HEK293 (cell line): Measurements from ENCODE around the gene SPEF1.

Experiments used
- CTCF ChIA-PET: fragments of 350-600 bp; formaldehyde crosslinking; extraction: SDS; loops from one replicate; lab custom pipeline; 2021; ENCODE audit warnings: antibody characterized with exemption; lab: Yijun Ruan, JAX
- POLR2A ChIA-PET: fragments of 300-600 bp; formaldehyde crosslinking; extraction: SDS; loops from one replicate; lab custom pipeline; 2020; ENCODE audit warnings: antibody characterized with exemption, inconsistent platforms; lab: Yijun Ruan, JAX
- H3K27ac ChIP-seq: fragments of 200-500 bp; sonication (Bioruptor generic); 2 replicates; pipeline ENCODE4 v1.5.1; 2014; ENCODE audit warnings: low read depth, low read length, control low read depth, inconsistent platforms; ENCODE audit errors: extremely low read depth
- H3K36me3 ChIP-seq, 2 experiments: fragments of 200-500 bp in 1 of 2; sonication (Bioruptor generic) in 1 of 2; 1 replicate in 1 of 2; 2 replicates in 1 of 2; pipeline ENCODE4 v1.5.1; 2014 to 2017; ENCODE audit warnings: inconsistent platforms in 2 of 2, low read length in 2 of 2; ENCODE audit not compliant: control insufficient read depth in 2 of 2, insufficient read depth in 1 of 2
- H3K4me1 ChIP-seq: fragments of 200-500 bp; sonication (Bioruptor generic); 2 replicates; pipeline ENCODE4 v1.5.1; 2014; ENCODE audit warnings: mild to moderate bottlenecking, low read length, inconsistent platforms; ENCODE audit not compliant: control insufficient read depth, insufficient read depth
- H3K4me3 ChIP-seq: 2 replicates; pipeline ENCODE4 v1.5.1; 2011; ENCODE audit warnings: low read depth, mild to moderate bottlenecking, control low read depth, low read length, moderate library complexity
- H3K9me3 ChIP-seq: fragments of 200-500 bp; sonication (Bioruptor generic); 2 replicates; pipeline ENCODE4 v1.5.1; 2014; ENCODE audit warnings: low read depth, low read length, inconsistent platforms; ENCODE audit not compliant: control insufficient read depth, insufficient read depth
- FEZF1 ChIP-seq: fragments of 450-650 bp; formaldehyde crosslinking; IDR thresholded peaks from 2 replicates; pipeline ENCODE4 v1.5.1; 2016; ENCODE audit warnings: missing biosample characterization, missing genetic modification characterization
- GLI2 ChIP-seq: fragments of 450-650 bp; formaldehyde crosslinking; IDR thresholded peaks from 2 replicates; pipeline ENCODE4; 2017; ENCODE audit warnings: missing biosample characterization, missing genetic modification characterization, low read depth, borderline replicate concordance
- HOXC10 ChIP-seq: sonication (generic); formaldehyde crosslinking; IDR thresholded peaks from 2 replicates; pipeline ENCODE4 v1.8.1; 2023; ENCODE audit warnings: mild to moderate bottlenecking, missing genetic modification reagents
- OVOL3 ChIP-seq: fragments of 450-650 bp; formaldehyde crosslinking; IDR thresholded peaks from 2 replicates; pipeline ENCODE4 v1.5.1; 2016; ENCODE audit warnings: missing biosample characterization, missing genetic modification characterization
- RBAK ChIP-seq: fragments of 450-650 bp; formaldehyde crosslinking; IDR thresholded peaks from 2 replicates; pipeline ENCODE4 v1.5.1; 2016; ENCODE audit warnings: missing biosample characterization, missing genetic modification characterization
- WT1 ChIP-seq: fragments of 450-650 bp; formaldehyde crosslinking; IDR thresholded peaks from 2 replicates; pipeline ENCODE4 v1.5.1; 2016; ENCODE audit warnings: missing biosample characterization, missing genetic modification characterization
- ZBTB17 ChIP-seq: fragments of 450-650 bp; formaldehyde crosslinking; IDR thresholded peaks from 2 replicates; pipeline ENCODE4 v1.5.1; 2016; ENCODE audit warnings: missing biosample characterization, missing genetic modification characterization
- ZBTB21 ChIP-seq: fragments of 450-650 bp; formaldehyde crosslinking; IDR thresholded peaks from 2 replicates; pipeline ENCODE4 v1.5.1; 2017; ENCODE audit warnings: missing biosample characterization, missing genetic modification characterization
- ZBTB48 ChIP-seq: fragments of 450-650 bp; formaldehyde crosslinking; IDR thresholded peaks from 2 replicates; pipeline ENCODE4 v1.5.1; 2016; ENCODE audit warnings: missing biosample characterization, missing genetic modification characterization
- ZFP37 ChIP-seq: fragments of 450-650 bp; formaldehyde crosslinking; IDR thresholded peaks from 2 replicates; pipeline ENCODE4 v1.5.1; 2016; ENCODE audit warnings: missing biosample characterization, missing genetic modification characterization
- ZNF114 ChIP-seq: fragments of 450-650 bp; formaldehyde crosslinking; IDR thresholded peaks from 2 replicates; pipeline ENCODE4 v1.5.0; 2017; ENCODE audit warnings: missing biosample characterization, missing genetic modification characterization
- ZNF223 ChIP-seq: fragments of 450-650 bp; formaldehyde crosslinking; IDR thresholded peaks from 2 replicates; pipeline ENCODE4 v1.5.1; 2016; ENCODE audit warnings: missing biosample characterization, missing genetic modification characterization
- ZNF239 ChIP-seq: fragments of 450-650 bp; formaldehyde crosslinking; IDR thresholded peaks from 2 replicates; pipeline ENCODE4 v1.5.1; 2016; ENCODE audit warnings: missing biosample characterization, missing genetic modification characterization
- ZNF335 ChIP-seq: fragments of 450-650 bp; formaldehyde crosslinking; conservative IDR thresholded peaks from 2 replicates; pipeline ENCODE4 v1.5.1; 2016; ENCODE audit warnings: missing biosample characterization, missing genetic modification characterization
- ZNF514 ChIP-seq: fragments of 450-650 bp; formaldehyde crosslinking; IDR thresholded peaks from 2 replicates; pipeline ENCODE4 v1.5.1; 2016; ENCODE audit warnings: missing biosample characterization, missing genetic modification characterization
- ZNF555 ChIP-seq: fragments of 450-650 bp; formaldehyde crosslinking; conservative IDR thresholded peaks from 2 replicates; pipeline ENCODE4 v1.5.1; 2017; ENCODE audit warnings: missing biosample characterization, mild to moderate bottlenecking, missing genetic modification characterization, inconsistent platforms
- ZNF626 ChIP-seq: fragments of 450-650 bp; sonication (Bioruptor Pico); formaldehyde crosslinking; IDR thresholded peaks from 2 replicates; pipeline ENCODE4 v1.5.1; 2018; ENCODE audit warnings: missing biosample characterization, missing genetic modification characterization, inconsistent platforms
- ZNF707 ChIP-seq: fragments of 450-650 bp; formaldehyde crosslinking; IDR thresholded peaks from 2 replicates; pipeline ENCODE4 v1.5.1; 2016; ENCODE audit warnings: missing biosample characterization, missing genetic modification characterization
- TF ChIP-seq, protein P1 (sequence below): IDR thresholded peaks from 2 replicates; pipeline ENCODE4 v1.6.1; 2011; ENCODE audit warnings: mild to moderate bottlenecking, low read depth, low read length, borderline replicate concordance
- TF ChIP-seq, protein P2 (sequence below): fragments of 450-650 bp; IDR thresholded peaks from 2 replicates; pipeline ENCODE4 v1.5.1; 2018; ENCODE audit warnings: missing biosample characterization, missing genetic modification characterization
- TF ChIP-seq, protein P3 (sequence below): fragments of 450-650 bp; formaldehyde crosslinking; IDR thresholded peaks from 2 replicates; pipeline ENCODE4 v1.5.1; 2017; ENCODE audit warnings: missing biosample characterization, missing genetic modification characterization
- TF ChIP-seq, protein P4 (sequence below): fragments of 450-650 bp; formaldehyde crosslinking; IDR thresholded peaks from 2 replicates; pipeline ENCODE4 v1.5.1; 2016; ENCODE audit warnings: missing biosample characterization, missing genetic modification characterization
- TF ChIP-seq, protein P5 (sequence below): fragments of 450-650 bp; formaldehyde crosslinking; IDR thresholded peaks from 2 replicates; pipeline ENCODE4 v1.5.1; 2016; ENCODE audit warnings: missing biosample characterization, missing genetic modification characterization
- TF ChIP-seq, protein P6 (sequence below): fragments of 450-650 bp; formaldehyde crosslinking; IDR thresholded peaks from 2 replicates; pipeline ENCODE4 v1.5.1; 2016; ENCODE audit warnings: missing biosample characterization, missing genetic modification characterization

SPEF1 gene

DNA sequence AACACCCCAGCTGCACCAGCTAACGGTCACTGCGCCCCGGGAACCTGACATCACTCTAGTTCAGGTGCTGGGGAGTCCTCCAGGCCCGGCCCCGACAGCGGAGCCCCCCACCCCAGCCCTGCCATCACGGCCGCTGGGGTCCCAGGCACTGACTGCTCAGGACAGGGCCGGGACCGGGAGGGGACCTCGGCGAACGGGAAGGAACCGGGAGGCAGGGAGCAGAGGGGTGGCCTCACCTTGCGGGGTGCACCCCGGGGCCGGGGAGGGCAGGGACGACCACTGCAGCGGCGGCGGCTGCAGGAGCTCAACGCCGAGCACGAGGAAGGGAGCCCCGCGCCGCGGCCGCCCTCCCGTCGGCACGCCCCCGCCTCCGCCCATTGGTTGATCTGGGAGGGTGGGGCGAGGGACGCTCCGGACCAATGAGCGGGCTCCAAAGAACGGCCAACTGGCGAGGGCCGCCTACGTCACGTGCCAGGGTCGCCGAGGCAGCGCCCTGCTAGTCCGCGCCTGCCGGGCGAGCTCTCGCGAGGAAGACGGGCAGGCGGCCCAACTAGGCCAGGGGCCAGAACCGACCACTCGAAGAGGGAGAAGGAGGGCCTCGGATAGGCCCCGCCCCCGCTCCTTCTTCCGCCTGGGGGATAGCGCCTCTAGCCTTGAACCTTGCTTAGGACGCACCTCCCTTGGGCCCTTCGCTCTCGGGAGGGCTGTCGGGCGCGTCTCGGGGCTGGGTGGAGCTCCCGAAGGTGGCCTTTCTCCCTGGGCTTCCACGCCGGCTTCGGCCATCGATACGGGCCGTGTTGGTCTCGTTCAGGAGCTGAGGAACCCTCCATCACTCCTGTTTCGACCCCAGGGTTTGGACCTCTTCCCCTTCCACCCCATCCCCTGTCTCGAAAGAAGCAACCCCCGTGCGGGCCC, 13.6 kb downstream of the SPEF1 start, which contains the start of gene ADISSP (continued):
- TF ChIP-seq ZNF707 (tag by site-specific recombination) (no peak), ZNF223 (no peak), ZNF514 (tag by site-specific recombination) (no peak), GLI2 (no peak), FEZF1 (no peak), ZNF555 (no peak), OVOL3 (tag by site-specific recombination) (no peak), ZBTB21 (tag by site-specific recombination) (no peak), ZBTB48 (tag by site-specific recombination) (peak; percentile 66; the same call in 1 of the 2 replicates), ZNF239 (tag by site-specific recombination) (no peak), ZNF626 (tag by site-specific recombination) (no peak), RBAK (no peak)
- TF ChIP-seq, protein P1, sequence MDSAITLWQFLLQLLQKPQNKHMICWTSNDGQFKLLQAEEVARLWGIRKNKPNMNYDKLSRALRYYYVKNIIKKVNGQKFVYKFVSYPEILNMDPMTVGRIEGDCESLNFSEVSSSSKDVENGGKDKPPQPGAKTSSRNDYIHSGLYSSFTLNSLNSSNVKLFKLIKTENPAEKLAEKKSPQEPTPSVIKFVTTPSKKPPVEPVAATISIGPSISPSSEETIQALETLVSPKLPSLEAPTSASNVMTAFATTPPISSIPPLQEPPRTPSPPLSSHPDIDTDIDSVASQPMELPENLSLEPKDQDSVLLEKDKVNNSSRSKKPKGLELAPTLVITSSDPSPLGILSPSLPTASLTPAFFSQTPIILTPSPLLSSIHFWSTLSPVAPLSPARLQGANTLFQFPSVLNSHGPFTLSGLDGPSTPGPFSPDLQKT = no peak
- TF ChIP-seq, protein P2, sequence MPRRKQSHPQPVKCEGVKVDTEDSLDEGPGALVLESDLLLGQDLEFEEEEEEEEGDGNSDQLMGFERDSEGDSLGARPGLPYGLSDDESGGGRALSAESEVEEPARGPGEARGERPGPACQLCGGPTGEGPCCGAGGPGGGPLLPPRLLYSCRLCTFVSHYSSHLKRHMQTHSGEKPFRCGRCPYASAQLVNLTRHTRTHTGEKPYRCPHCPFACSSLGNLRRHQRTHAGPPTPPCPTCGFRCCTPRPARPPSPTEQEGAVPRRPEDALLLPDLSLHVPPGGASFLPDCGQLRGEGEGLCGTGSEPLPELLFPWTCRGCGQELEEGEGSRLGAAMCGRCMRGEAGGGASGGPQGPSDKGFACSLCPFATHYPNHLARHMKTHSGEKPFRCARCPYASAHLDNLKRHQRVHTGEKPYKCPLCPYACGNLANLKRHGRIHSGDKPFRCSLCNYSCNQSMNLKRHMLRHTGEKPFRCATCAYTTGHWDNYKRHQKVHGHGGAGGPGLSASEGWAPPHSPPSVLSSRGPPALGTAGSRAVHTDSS (tag by site-specific recombination) = no peak

DNA sequence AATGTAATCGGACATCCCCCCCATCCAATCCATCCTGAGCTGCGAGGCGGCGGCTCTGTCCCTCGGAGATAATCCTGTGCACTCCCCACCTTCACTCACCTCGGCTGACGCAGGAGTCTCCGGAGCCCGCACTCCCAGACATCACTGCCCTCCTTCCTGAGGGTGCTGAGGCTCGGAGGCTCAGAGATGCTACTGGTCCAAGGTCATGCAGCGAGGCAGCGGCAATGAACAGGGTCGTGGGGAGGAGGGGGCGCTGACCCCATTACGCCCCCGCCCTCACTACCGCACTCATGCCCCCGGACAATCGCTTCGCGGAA, 14.2 kb downstream of the SPEF1 start:
- CTCF ChIA-PET = interaction anchor here (1.1 to 10.8 kb wide), 9 partner anchors 10 to 203 kb away, joined by 3 to 133 read pairs (median 10); partner anchors contain the start of gene SPEF1
- Histone ChIP-seq H3K36me3 (peaks cover 0 to 5% of the 10 kb centered on the region in 2 experiments; a peak in 2 of 3 replicates), H3K27ac (peak overlapping the region; percentile 67; the same call in 1 of the 2 replicates), H3K4me1 (peaks cover 7% of the 10 kb centered on the region), H3K4me3 (peak overlapping the region; percentile 74), H3K9me3 (no peaks in the 10 kb centered on the region)
- TF ChIP-seq ZNF239 (tag by site-specific recombination) (no peak), WT1 (tag by site-specific recombination) (peak; percentile 31; the same call in 1 of the 2 replicates), ZBTB17 (peak; percentile 35; the same call in 1 of the 2 replicates), ZFP37 (0 out of 2 replicates have a peak, but pooled peaks have one; percentile 66), ZNF335 (tag by site-specific recombination) (peak; percentile 36), HOXC10 (CRISPR knock-in tag) (no peak), ZNF114 (tag by site-specific recombination) (no peak), ZNF707 (tag by site-specific recombination) (no peak)
- TF ChIP-seq, protein P3, sequence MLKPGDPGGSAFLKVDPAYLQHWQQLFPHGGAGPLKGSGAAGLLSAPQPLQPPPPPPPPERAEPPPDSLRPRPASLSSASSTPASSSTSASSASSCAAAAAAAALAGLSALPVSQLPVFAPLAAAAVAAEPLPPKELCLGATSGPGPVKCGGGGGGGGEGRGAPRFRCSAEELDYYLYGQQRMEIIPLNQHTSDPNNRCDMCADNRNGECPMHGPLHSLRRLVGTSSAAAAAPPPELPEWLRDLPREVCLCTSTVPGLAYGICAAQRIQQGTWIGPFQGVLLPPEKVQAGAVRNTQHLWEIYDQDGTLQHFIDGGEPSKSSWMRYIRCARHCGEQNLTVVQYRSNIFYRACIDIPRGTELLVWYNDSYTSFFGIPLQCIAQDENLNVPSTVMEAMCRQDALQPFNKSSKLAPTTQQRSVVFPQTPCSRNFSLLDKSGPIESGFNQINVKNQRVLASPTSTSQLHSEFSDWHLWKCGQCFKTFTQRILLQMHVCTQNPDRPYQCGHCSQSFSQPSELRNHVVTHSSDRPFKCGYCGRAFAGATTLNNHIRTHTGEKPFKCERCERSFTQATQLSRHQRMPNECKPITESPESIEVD (tag by site-specific recombination) = no peak
- TF ChIP-seq, protein P4, sequence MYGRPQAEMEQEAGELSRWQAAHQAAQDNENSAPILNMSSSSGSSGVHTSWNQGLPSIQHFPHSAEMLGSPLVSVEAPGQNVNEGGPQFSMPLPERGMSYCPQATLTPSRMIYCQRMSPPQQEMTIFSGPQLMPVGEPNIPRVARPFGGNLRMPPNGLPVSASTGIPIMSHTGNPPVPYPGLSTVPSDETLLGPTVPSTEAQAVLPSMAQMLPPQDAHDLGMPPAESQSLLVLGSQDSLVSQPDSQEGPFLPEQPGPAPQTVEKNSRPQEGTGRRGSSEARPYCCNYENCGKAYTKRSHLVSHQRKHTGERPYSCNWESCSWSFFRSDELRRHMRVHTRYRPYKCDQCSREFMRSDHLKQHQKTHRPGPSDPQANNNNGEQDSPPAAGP (tag by site-specific recombination) = no peak
- TF ChIP-seq, protein P5, sequence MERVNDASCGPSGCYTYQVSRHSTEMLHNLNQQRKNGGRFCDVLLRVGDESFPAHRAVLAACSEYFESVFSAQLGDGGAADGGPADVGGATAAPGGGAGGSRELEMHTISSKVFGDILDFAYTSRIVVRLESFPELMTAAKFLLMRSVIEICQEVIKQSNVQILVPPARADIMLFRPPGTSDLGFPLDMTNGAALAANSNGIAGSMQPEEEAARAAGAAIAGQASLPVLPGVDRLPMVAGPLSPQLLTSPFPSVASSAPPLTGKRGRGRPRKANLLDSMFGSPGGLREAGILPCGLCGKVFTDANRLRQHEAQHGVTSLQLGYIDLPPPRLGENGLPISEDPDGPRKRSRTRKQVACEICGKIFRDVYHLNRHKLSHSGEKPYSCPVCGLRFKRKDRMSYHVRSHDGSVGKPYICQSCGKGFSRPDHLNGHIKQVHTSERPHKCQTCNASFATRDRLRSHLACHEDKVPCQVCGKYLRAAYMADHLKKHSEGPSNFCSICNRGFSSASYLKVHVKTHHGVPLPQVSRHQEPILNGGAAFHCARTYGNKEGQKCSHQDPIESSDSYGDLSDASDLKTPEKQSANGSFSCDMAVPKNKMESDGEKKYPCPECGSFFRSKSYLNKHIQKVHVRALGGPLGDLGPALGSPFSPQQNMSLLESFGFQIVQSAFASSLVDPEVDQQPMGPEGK (tag by site-specific recombination) = peak; percentile 66; the same call in 1 of the 2 replicates
- TF ChIP-seq, protein P6, sequence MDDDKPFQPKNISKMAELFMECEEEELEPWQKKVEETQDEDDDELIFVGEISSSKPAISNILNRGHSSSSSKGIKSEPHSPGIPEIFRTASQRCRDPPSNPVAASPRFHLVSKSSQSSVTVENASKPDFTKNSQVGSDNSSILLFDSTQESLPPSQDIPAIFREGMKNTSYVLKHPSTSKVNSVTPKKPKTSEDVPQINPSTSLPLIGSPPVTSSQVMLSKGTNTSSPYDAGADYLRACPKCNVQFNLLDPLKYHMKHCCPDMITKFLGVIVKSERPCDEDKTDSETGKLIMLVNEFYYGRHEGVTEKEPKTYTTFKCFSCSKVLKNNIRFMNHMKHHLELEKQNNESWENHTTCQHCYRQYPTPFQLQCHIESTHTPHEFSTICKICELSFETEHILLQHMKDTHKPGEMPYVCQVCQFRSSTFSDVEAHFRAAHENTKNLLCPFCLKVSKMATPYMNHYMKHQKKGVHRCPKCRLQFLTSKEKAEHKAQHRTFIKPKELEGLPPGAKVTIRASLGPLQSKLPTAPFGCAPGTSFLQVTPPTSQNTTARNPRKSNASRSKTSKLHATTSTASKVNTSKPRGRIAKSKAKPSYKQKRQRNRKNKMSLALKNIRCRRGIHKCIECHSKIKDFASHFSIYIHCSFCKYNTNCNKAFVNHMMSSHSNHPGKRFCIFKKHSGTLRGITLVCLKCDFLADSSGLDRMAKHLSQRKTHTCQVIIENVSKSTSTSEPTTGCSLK (tag by site-specific recombination) = no peak
- POLR2A ChIA-PET = interaction anchor here (0.7 to 3.1 kb wide), 16 partner anchors 9 to 325 kb away, joined by 3 to 36 read pairs (median 8); partner anchors contain the start of genes AP5S1, CDC25B and SPEF1
